ENCODE measurements around the gene NARF.
"Not testable (repeated sequence)": the region's sequence is repeated elsewhere in the genome, so short reads cannot be mapped to it uniquely, and the experiment has no call there.

Gene NARF

GRCh38 chr17:82495844-82496528, 37.4 kb downstream of the NARF start:
- in situ Hi-C loops (cut with HindIII; ENCODE audit: low sequenced_read_pairs) = no loop called here

- in situ Hi-C loops (cut with HindIII; ENCODE audit: low sequenced_read_pairs) = no loop called here
These were observed 38.2 kb downstream of the NARF start for GRCh38 chr17:82496529-82497434.

GRCh38 chr17:82497483-82498405, 39.2 kb downstream of the NARF start:
- in situ Hi-C loops (cut with HindIII; ENCODE audit: low sequenced_read_pairs) = no loop called here

GRCh38 chr17:82502207-82502606, 43.7 kb downstream of the NARF start:
- in situ Hi-C loops (cut with HindIII; ENCODE audit: low sequenced_read_pairs) = loop anchor here (5.0 kb wide), 1 partner anchor 65 kb away; no protein-coding TSS in a partner anchor

GRCh38 chr17:82503094-82503727, 44.7 kb downstream of the NARF start:
- in situ Hi-C loops (cut with HindIII; ENCODE audit: low sequenced_read_pairs) = loop anchor here (5.0 kb wide), 1 partner anchor 66 kb away; no protein-coding TSS in a partner anchor

GRCh38 chr17:82503728-82504308, 45.3 kb downstream of the NARF start:
- in situ Hi-C loops (cut with HindIII; ENCODE audit: low sequenced_read_pairs) = loop anchor here (5.0 kb wide), 1 partner anchor 67 kb away; no protein-coding TSS in a partner anchor

- in situ Hi-C loops (cut with HindIII; ENCODE audit: low sequenced_read_pairs) = no loop called here
These were observed 46.8 kb downstream of the NARF start for GRCh38 chr17:82505296-82505695.

GRCh38 chr17:82506402-82506801, 47.9 kb downstream of the NARF start:
- in situ Hi-C loops (cut with HindIII; ENCODE audit: low sequenced_read_pairs) = not testable (repeated sequence)

GRCh38 chr17:82507631-82508175, 49.2 kb downstream of the NARF start:
- in situ Hi-C loops (cut with HindIII; ENCODE audit: low sequenced_read_pairs) = no loop called here

- in situ Hi-C loops (cut with HindIII; ENCODE audit: low sequenced_read_pairs) = not testable (repeated sequence)
These were observed 53.1 kb downstream of the NARF start for GRCh38 chr17:82511642-82512041.

GRCh38 chr17:82513864-82514263, 55.3 kb downstream of the NARF start:
- in situ Hi-C loops (cut with HindIII; ENCODE audit: low sequenced_read_pairs) = not testable (repeated sequence)

- in situ Hi-C loops (cut with HindIII; ENCODE audit: low sequenced_read_pairs) = no loop called here
These were observed 58.8 kb downstream of the NARF start for GRCh38 chr17:82517230-82517865.

GRCh38 chr17:82518826-82519810, 60.6 kb downstream of the NARF start, which contains the start of gene FOXK2:
TSS of gene FOXK2 (plus strand) at chr17:82519732. CDS start at chr17:82519889, 157 bp downstream.
- in situ Hi-C loops (cut with HindIII; ENCODE audit: low sequenced_read_pairs) = no loop called here

- in situ Hi-C loops (cut with HindIII; ENCODE audit: low sequenced_read_pairs) = no loop called here
These were observed 61.7 kb downstream of the NARF start for GRCh38 chr17:82519971-82520903.

GRCh38 chr17:82524540-82524939, 66.0 kb downstream of the NARF start:
- in situ Hi-C loops (cut with HindIII; ENCODE audit: low sequenced_read_pairs) = no loop called here

- in situ Hi-C loops (cut with HindIII; ENCODE audit: low sequenced_read_pairs) = no loop called here
These were observed 67.2 kb downstream of the NARF start for GRCh38 chr17:82525712-82526111.

- in situ Hi-C loops (cut with HindIII; ENCODE audit: low sequenced_read_pairs) = no loop called here
These were observed 69.4 kb downstream of the NARF start for GRCh38 chr17:82527898-82528297.

All from endothelial cell of hepatic sinusoid (primary cell).